Stimulated activated CD4-positive, alpha-beta T cell treated with anti-CD3 and anti-CD28 coated beads, TNF-alpha, amount 100 ng/mL, for 48 hours (primary cell): ENCODE results near the gene SHE.
A peak's percentile ranks its signal among the peaks of the same experiment; 100 is the strongest.
"Not testable (repeated sequence)": the region's sequence is repeated elsewhere in the genome, so short reads cannot be mapped to it uniquely, and the experiment has no call there.

Source experiments
- DNase-seq, 3 donors: peaks; one replicate each; pipeline ENCODE4 v3.0.0-alpha.2; 2020; ENCODE audit warnings: low read depth in 3 of 3

SHE gene

DNA sequence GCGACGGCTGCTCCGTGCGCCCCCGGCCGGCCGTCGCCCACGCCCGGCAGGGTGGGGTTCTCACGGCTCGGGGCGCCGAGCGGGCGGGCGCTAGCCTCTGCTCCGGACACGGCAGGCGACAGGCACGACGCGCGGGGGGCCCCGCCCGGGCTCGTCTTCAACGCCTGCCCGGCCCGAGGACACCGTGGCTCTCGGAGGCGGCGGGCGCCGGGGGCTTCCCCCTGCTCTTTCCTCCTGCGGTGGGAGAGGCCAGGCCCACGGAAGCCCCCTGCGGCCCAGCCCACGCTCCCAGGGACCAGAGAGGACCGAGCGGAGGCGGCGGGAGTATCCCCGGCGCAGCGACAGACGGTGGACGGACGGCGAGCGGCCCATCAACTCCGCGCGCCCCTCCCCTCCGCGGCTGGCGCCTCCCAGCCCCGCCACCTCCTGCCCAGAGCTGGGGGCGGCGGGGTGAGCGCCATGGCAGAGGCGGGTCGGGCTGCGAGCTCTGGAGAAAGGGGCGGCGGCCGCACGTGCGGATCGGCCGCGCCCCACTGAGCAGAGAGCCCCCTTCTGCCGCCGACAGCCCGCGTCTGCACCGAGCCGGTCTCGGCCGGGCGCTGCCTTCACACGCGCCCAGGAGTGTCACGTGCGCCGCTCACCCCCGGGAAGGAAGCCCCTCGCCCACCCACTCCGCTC lies at the start of gene SHE, which contains the start of gene TDRD10:
Gene SHE, minus strand, starts transcription at position 347 of the 678 bp plus-strand sequence. CDS start 386 bp downstream, outside the sequence.
Gene TDRD10, plus strand, starts transcription at position 154 of the 678 bp plus-strand sequence. CDS start 4,685 bp downstream, outside the sequence.
- DNase-seq = no peak

DNA sequence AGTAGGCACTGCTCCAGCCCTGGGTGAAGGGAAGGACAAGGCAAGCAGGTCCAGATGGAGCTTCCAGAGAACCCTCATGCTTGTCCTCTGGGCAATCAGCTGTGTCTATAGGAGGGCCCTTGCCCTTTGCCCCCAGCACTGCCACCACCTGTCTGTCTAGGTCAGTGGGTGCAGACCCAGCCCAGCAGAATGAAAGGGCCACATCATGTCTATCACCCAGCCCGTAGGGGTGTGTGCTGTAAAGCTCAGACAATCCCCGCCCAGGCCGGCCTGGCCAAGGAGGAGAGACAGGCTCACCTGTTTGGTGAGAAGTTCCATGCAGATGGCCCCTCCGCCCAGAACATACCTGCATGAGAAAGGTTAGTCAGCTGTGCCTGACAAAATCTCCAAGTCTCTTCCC lies 49.3 kb upstream of the SHE start:
- no peak for DNase-seq

DNA sequence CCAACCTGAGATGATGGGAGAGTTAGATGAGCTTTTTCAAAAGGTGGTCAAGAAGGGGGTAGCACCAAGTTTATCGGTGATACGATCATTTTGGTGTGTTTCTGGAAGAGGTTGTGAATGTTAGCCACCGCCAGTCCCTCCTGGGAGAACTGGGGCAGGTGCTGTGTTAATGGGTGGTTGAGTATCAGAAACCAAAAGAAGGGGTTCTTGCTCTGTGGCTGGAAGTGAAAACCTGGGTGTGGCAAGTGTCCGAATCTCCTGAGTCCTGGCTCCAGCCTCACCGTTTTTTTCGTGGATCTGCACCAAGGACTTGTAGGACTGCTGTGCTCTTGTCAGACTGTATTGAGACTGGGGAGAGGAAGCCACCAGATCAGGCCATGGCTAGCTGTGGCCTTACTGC lies 48.4 kb upstream of the SHE start:
- no peak for DNase-seq

DNA sequence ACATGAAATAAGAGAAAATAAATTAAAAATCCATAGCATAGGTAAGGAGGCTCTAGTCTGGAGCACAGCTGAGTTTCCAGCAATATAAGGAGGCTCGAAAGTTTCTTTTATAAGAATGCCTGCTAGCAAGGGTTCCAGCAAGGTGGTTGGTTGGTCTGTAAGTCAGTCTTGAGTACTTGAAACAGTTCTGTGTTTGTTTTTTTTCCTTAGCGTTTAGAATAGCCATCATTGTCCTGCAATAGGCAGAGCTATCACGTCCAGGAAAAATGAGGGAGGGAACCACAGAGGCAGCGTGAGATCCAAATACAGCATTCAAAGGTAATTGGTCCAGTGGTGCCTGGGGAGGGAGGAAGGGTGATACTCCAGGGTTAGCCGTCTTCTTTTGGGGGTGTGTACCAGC lies 47.9 kb upstream of the SHE start:
- no peak for DNase-seq

DNA sequence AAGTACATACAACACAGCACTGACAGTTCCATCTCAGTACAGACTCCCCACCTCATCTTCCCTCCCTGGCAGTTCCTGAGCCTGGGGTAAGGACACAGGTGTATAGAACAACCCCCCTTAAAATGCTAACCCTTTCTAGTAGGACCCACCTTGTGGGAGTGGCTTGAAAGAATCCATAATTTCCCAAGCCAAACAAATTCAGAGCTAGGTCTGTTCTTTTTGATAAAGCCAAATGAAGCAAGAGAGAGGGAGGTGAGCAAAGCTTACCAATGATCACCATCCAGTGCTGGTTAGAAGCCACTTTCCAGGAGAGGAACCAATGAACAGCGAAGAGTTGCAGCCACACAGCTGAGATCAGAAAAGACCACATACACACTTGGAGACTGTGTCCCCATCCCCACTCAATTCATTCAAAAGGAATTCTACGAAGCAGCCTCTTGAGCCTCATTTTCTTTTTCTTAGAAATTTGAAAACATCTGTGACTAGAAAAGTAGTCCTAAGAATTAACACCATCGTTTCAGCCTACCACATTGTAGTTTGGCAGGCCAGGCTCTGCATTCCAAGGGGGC lies 47.1 kb upstream of the SHE start:
- DNase-seq = no peak

DNA sequence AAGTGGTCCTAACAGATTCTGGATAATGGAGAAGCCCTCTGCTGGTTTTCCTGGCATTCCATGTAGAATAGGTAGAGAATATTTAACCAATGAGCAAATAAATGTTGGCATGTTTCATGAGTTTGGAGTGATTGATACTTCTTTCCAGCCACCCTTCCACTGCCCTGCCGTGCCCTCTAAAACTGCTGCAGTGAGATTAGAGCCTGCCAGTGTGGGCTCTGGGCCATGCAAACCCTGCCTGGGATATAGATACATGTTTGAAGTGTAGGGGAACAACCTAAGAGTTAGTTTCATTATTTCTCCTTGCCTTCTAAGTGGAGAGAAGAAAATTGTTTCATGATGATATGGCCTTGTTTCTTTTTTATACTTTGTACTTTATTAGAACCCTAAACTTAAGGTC lies 45.8 kb upstream of the SHE start:
- DNase-seq = no peak

DNA sequence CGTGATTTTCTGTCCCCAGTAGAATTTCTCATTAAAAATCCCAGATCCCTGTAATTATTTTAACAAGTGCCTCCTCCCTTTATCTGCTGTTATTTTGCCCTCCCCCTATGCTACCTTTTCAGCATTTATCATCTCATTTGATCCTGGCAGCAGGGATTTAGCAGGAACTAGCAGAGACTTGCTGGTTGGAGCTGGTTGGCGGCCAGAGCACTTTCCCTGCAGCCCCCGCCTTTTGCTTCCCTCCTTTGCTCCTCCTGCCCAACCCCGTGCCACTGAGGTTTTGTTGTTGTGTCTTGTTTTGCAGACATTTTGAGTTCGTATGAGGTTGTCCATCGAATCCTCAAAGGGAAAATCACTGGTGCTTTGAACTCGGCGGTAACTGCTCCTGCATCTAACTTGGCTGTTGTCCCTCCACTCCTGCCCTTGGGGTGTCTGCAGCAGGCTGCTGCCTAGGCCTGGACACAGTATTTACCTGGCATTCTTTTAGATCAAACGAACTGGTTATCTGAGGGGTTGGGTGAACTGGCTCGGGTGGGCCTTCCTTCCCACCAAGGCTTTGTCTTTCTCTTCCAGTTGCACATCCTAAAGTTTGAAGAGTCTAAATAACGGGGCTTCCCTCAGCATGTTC lies 45.0 kb upstream of the SHE start:
- DNase-seq = no peak

DNA sequence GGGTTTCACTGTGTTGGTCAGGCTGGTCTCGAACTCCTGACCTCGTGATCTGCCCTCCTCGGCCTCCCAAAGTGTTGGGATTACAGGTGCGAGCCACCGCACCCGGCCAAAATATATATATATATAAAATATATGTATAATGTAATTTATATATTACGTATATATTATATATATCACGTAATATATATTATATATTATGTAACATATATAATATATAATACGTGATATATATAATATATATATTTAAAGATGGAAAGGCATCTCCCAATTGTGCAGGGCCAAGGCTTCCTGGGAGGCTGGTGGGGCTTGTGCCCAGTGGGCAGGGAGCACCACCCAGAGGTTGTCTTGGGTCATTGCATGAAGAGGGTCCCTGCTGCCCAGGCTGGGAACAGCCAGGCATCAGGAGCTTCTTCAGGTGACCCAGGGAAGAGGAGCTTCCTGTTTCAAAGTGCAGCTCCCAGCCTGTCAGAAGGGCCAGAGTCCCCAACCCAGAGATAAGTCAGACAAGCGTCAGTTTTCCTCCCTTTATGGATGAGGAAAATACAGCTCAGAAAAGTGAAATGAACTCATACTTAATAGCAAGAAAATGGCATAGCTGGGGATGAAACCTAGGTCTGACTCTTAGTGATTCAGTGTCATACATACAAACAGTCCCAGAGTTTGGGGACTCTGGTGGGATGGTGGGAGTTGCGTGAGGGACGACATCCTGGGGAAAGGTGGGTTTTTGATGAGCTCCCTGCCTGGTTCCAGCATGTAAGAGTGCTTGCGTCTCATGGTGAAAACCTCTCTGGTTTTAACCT lies 44.3 kb upstream of the SHE start:
- DNase-seq = peak; percentile 41 to 57 (median 50)

DNA sequence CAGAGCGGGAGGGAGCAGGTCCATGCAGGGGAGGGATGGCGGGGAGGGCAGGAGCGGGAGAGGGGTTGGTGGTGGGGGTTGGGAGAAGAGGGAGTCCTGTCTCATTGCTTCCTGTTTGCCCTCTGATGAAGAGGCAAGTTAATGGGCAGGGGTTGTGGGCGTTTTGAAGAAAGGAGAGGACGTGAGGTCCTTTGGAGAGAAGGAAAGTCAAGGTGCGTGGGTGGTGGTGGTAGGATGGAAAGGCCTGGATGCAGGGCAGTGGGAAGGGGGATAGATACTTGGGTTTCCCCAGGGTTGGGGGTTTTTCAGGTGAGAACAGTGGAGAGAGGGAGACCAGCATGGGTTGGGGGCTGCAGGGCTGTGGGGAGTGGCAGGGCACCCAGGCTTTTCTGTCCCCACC lies 39.0 kb upstream of the SHE start:
- no peak for DNase-seq

DNA sequence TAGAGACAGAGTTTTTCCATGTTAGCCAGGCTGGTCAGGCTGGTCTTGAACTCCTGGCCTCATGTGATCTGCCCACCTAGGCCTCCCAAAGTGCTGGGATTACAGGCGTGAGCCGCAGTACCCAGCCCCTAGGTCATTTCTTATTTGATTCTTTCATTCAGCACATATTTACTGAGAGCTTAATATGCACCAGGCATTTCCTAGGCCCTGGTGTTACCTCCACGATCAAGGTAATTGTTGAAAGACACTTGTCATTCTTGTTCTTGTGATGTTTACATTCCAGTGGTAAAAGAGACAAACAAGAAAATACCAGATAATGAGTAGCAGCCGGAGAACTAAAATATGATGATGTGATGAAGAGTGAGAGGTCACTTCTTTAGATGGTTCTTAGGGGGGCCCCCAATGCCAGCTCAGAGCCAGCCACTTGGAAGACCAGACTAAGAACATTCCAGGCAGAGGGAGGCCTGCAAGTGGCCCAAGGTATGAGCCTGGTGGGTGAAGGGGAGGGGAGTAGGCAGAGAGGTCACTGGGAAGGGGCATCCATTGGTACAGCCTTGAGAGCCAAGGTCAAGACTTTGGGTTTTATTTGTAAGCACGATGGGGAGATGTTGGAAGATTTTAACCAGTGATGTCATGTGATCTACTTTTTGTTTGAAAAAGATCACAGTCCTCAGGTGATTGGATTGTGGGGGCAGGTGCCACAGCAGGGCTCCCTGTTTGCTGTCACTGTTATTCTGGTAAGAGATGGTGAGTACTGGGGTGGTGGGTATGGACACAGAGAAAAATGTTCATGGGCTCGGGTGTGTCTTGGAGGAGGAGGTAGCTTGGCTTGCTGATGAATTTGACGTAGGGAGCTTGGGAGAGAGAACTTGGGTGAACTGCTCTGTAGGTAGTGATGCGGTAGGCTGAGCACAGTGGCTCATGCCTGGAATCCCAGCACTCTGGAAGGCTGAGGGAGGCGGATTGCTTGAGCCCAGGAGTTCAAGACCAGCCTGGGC lies 37.6 kb upstream of the SHE start:
- DNase-seq = no peak

DNA sequence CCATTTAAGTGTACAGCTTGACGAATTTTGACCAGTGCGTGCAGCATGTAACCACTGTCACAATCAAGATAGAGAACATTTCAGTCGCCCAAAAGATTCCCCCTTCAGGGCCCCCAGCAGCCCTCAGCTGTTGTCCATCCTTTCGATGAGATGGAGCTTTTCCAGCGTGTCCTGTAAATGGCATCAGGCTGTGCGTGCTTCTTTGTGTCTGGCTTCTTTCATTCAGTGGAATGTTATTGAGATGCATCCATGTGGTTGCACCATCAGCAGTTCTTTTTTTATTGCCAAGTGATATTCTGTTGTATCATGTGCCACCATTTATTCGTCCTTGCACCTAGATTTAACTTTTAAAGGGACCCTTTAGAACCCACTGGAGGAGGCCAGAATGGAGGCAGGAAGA lies 34.4 kb upstream of the SHE start:
- DNase-seq = no peak

DNA sequence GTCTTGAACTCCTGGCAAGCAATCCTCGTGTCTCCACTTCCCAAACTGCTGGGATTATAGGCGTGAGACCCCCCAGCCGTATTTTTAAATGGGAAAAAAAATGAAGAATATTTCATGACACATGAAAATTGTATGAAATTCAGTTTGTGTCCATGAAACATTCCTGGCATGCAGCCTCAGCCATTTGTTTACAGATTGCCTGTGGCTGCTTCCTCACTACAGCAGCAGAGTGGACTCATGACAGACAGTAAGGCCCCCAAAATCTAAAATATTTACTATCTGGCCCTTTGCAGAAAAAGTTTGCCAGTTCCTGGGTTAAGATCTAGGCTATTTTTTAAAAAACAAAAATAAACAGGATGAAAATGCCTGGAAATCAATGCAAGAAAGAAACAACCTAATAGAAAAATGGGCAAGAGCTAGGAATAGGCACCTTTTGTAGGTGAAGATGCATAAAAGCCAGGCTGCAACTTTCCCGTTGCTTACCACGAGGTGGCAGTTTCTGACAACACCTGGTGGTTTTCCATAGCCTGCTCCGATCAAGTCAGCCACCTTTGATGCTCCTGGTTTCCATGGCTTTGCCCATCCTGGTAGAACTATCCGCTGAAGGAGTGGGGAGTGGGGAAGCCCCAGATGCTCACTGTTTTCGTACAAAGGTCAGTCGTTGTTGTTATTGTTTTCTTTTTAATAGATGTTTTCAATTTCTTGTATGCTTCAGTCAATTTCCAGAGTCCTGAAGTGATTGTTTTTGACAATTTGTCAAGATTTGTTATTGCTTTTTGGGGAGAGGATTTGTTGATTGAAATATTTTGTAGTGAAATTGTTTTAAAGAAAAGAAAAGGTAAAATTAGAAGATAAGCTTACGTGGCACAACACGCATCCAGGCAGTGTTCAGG lies 32.0 kb upstream of the SHE start:
- DNase-seq = no peak

DNA sequence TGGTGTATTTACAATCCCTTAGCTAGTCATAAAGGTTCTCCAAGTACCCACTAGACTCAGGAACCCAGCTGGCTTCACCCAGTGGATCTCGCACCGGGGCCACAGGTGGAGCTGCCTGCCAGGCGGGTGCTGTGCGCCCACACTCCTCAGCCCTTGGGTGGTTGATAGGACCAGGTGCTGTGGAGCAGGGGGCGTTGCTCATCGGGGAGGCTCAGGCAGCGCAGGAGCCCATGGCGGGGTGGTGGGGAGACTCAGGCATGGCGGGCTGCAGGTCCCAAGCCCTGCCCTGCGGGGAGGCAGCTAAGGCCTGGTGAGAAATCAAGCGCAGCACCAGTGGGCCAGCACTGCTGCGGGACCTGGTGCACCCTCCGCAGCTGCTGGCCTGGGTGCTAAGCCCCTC lies 29.7 kb upstream of the SHE start:
- not testable (repeated sequence) for DNase-seq

DNA sequence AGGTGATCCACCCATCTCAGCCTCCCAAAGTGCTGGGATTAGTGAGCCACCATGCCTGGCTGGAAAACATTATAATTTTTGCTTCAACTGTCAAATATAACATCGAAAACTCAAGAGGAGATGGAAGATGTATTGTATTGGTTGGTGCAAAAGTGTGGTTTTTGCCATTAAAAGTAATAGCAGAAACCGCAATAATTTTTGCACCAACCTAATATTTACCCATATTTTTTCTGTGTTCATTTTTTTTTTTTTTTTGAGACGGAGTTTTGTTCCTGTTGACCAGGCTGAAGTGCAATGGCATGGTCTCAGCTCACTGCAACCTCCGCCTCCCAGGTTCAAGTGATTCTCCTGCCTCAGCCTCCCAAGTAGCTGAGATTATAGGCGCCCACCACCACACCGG lies 27.1 kb upstream of the SHE start:
- no peak for DNase-seq

DNA sequence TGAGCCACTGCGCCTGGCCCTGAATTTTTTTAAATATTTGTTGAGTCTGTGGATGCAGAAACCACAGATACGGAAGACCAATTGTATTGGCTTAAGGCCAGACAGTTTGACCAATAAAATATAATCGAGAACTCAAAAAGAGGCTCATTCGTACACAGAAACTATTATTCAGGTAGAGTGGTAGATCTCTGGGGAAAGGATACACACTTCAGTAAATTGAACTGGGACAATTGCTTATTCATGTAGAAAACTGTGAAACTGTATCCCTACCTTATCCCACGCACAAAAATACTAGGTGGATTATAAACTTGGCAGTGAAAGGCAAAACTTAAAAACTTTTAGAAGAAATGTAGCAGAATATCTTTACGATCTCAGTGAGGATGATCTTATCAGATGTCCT lies 25.0 kb upstream of the SHE start:
- DNase-seq = no peak

DNA sequence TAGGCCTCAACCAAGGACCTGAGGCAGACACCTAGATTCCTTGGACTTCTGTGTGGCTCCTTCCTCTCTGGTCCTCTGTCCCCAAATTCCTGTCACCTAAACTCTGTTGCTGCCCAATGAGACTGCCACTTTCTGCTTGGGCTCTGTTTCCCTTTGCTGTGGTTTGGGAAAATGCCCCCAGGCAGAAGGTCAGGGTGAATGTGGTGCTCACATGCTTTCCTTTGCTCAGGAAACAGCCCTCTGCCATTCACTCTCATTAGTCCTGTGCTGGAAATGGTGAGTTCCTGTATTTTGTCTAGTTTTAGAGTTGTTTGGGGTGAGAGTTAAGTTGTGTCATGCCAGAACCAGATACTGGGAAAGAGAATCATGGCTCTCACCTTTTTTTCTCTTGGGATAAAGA lies 22.7 kb upstream of the SHE start:
- DNase-seq = no peak

DNA sequence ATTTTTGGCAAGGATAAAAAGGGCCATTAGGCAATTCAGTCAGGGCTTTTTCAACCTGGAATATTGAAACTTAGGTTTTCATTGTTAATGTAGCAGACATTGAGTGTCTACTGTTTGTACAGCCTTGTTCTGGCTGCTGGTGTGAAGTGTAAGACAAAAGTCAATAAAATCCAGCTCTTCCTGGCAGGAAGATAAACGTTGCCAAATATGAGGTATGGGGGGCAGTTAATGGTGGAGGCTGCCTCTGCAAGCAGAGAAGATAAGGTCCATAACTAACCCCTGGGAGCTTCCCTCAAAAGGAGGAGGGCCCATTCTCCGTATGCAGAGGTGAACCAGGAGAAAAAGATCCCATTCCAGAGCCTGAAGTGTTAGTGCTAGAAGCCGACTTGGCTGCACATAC lies 19.5 kb upstream of the SHE start:
- no peak for DNase-seq

DNA sequence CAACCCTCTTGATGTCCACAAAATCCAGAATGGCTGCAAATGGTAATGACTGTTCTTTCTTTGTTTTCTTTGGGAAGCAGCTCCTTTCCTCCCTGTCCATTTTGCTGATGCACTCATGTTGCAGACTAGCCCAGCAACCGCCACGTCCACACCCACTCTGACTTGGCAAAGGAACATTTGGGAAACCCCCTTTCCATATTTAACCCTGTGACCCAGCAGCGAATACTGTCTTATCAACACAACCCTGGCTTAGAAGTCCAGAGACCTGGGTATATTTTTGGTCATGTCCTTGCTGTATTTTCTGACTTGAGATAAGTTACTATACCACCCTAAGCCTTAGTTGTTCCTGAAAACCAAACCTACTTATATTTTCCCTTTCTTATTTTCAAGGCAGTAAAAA lies 18.1 kb upstream of the SHE start:
- DNase-seq = no peak

DNA sequence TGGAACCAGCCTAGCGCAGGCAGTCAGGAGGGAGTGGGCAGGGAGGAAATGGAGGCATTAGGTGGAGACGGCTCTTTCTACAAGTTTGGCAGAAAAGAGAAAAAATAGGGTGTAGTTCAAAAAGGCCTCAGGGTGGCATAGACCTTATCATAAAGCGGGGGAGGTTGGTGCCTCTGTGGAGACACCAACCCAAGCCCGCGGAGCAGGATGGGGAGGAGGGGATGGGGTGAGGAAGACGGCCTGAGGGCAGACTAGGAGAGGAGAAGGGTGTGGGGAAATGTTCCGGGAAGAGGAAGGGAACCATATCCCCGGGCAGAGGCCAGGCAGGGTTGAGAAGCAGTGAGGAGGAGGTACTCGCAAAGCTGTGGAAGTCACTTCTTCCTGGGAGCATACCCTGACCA lies 17.4 kb upstream of the SHE start:
- no peak for DNase-seq

DNA sequence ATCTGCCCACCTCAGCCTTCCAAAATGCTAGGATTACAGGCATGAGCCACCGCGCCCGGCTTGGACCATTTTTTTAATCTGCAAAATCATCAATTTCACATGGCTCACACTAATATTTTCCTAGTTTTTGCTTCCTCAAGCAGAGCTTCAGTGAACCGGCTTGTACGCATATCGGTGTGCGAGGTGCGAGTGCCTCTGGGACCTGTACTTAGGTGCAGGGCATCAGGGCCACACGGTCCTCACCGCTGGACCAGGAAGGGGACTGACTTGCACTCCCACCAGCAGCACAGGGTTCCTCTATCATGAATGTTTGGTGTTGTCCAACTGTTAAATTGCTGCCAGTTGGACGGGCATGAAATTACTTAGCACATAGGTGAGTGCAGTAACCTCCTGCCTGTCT lies 15.4 kb upstream of the SHE start:
- no peak for DNase-seq
